HepG2 (cell line): ENCODE measurements around the gene EMILIN3. TPM values are rescaled to one million over a fixed set of nuclear protein-coding genes. Genes with fewer than 3 reads are reported as not detected.

ENCODE experiments used
- BCL6 ChIP-seq: IDR thresholded peaks from 2 replicates; pipeline ENCODE4 v1.6.1; 2016; ENCODE audit warnings: missing genetic modification reagents, missing compliant biosample characterization
- HOXA3 ChIP-seq: sonication (generic); formaldehyde crosslinking; IDR thresholded peaks from 2 replicates; pipeline ENCODE4 v1.5.0; 2020; ENCODE audit warnings: missing genetic modification reagents
- KAT7 ChIP-seq: IDR thresholded peaks from 2 replicates; pipeline ENCODE4 v1.6.1; 2018; ENCODE audit warnings: borderline replicate concordance, missing compliant biosample characterization
- ZFYVE20 ChIP-seq: sonication (generic); formaldehyde crosslinking; IDR thresholded peaks from 2 replicates; pipeline ENCODE4 v1.8.0; 2023; ENCODE audit warnings: low read depth, mild to moderate bottlenecking, moderate library complexity, missing genetic modification reagents, borderline replicate concordance
- ZHX1 ChIP-seq: sonication (generic); formaldehyde crosslinking; IDR thresholded peaks from 2 replicates; pipeline ENCODE4 v1.8.1; 2022; ENCODE audit warnings: low read depth, mild to moderate bottlenecking, missing genetic modification reagents
- ZNF282 ChIP-seq: fragments of 450-650 bp; IDR thresholded peaks from 2 replicates; pipeline ENCODE4 v1.6.1; 2018; ENCODE audit not compliant: partially characterized antibody
- ZNF687 ChIP-seq: sonication (generic); formaldehyde crosslinking; IDR thresholded peaks from 2 replicates; pipeline ENCODE4 v1.5.1; 2020; ENCODE audit warnings: mild to moderate bottlenecking, missing genetic modification reagents, moderate library complexity
- ZNF768 ChIP-seq: sonication (generic); formaldehyde crosslinking; IDR thresholded peaks from 2 replicates; pipeline ENCODE4 v1.4.0; 2020; ENCODE audit warnings: missing genetic modification reagents
- ZSCAN30 ChIP-seq: sonication (generic); formaldehyde crosslinking; IDR thresholded peaks from 2 replicates; pipeline ENCODE4 v1.5.0; 2020; ENCODE audit warnings: mild to moderate bottlenecking, missing genetic modification reagents
- polyA plus RNA-seq, 8 experiments: library from polyadenylated mRNA; depleted of rRNA in 3 of 8; stranded (reverse) in 7 of 8; unstranded in 1 of 8; fragments of >200 nt; fragmentation: Illumina TruSeq in 4 of 8; extraction: Trizol in 4 of 8; gene quantifications; 2 replicates each; pipeline versions ENCODE4 v1.2.1 to v1.2.3, GENCODE V29; 2011 to 2016; ENCODE audit warnings: low read depth in 4 of 8, missing spikeins in 1 of 8, mixed read lengths in 1 of 8; ENCODE audit not compliant: insufficient read depth in 1 of 8
- total RNA-seq, 5 experiments: library from RNA; depleted of rRNA; stranded (reverse); fragments of >200 nt; fragmentation: Illumina TruSeq; extraction: Trizol; gene quantifications; 2 replicates each; pipeline ENCODE4 v1.2.3, GENCODE V29; 2016; ENCODE audit warnings: low read depth in 1 of 5
- TF ChIP-seq, protein P1 (sequence below): conservative IDR thresholded peaks from 2 replicates; pipeline ENCODE4 v1.6.1; 2018; ENCODE audit warnings: missing genetic modification reagents
- TF ChIP-seq, protein P2 (sequence below): sonication (generic); formaldehyde crosslinking; IDR thresholded peaks from 2 replicates; pipeline ENCODE4 v1.8.1; 2023; ENCODE audit warnings: missing genetic modification reagents, inconsistent platforms, borderline replicate concordance

Gene EMILIN3
- total and polyA plus RNA-seq, 2 of the 13 experiments (the other 11 are each of a cell fraction or from before 2014, with no cell fraction given) = 0.25 to 0.29 TPM

DNA sequence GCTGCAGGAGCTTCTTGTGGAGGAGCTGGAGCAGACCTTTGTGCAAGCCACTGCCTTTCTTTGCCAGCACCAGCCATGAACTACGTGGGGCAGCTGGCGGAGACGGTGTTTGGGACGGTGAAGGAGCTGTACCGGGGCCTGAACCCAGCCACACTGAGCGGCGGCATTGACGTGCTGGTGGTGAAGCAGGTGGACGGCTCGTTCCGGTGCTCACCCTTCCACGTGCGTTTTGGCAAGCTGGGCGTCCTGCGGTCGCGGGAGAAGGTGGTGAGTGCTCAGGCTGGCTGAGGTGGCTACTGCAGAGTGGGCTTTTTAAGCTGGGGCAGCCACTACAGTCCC, 20.9 kb downstream of the EMILIN3 start (continued):
- TF ChIP-seq ZSCAN30 (CRISPR knock-in tag) (no peak), ZNF282 (no peak), KAT7 (no peak), ZNF768 (peak; percentile 13; the same call in 1 of the 2 replicates), BCL6 (CRISPR knock-in tag) (no peak), HOXA3 (CRISPR knock-in tag) (no peak), ZNF687 (0 out of 2 replicates have a peak, but pooled peaks have one; percentile 12), ZFYVE20 (0 out of 2 replicates have a peak, but pooled peaks have one; percentile 36), ZHX1 (CRISPR knock-in tag) (no peak)
- TF ChIP-seq, protein P1, sequence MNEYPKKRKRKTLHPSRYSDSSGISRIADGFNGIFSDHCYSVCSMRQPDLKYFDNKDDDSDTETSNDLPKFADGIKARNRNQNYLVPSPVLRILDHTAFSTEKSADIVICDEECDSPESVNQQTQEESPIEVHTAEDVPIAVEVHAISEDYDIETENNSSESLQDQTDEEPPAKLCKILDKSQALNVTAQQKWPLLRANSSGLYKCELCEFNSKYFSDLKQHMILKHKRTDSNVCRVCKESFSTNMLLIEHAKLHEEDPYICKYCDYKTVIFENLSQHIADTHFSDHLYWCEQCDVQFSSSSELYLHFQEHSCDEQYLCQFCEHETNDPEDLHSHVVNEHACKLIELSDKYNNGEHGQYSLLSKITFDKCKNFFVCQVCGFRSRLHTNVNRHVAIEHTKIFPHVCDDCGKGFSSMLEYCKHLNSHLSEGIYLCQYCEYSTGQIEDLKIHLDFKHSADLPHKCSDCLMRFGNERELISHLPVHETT (CRISPR knock-in tag) = no peak
- TF ChIP-seq, protein P2, sequence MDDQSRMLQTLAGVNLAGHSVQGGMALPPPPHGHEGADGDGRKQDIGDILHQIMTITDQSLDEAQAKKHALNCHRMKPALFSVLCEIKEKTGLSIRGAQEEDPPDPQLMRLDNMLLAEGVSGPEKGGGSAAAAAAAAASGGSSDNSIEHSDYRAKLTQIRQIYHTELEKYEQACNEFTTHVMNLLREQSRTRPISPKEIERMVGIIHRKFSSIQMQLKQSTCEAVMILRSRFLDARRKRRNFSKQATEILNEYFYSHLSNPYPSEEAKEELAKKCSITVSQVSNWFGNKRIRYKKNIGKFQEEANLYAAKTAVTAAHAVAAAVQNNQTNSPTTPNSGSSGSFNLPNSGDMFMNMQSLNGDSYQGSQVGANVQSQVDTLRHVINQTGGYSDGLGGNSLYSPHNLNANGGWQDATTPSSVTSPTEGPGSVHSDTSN (CRISPR knock-in tag) = no peak
